Measurements from ENCODE around the gene IL16. TPM values are rescaled to one million over a fixed set of nuclear protein-coding genes. Genes with fewer than 3 reads are reported as not detected.

Gene IL16
- total RNA-seq, 2 experiments from 2014 or later: 76.0 to 81.3 TPM

DNA sequence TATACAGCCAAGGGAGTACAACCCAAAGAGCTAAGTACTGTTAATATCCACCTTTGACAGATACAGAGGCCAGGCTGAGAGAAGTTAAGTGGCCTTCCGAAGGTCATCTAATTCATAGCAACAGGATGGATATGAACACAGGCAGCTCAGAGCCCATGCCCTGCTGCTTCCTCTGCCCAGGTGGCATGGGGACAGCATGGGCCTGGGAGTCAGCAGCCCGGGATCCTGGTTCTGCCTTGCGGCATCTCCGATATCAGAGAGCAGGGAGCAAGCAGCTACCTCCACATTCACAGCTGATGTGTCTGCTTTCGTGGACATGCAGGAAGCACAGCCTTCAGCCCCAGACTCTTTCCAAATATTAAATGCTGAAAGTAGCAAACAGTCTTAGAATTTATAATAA is 71.7 kb downstream of the IL16 start:
- Histone ChIP-seq H2AFZ (ENCODE audit: low read length) (no peak overlapping the region), H3K9me3 (ENCODE audit: low read length) (no peaks in the 10 kb centered on the region), H3K36me3 (ENCODE audit: insufficient read depth, low read length) (no peaks in the 10 kb centered on the region), H3K79me2 (ENCODE audit: insufficient read depth, low read depth, low read length) (no peaks in the 10 kb centered on the region), H3K27ac (ENCODE audit: low read depth, low read length, poor library complexity, severe bottlenecking) (no peak overlapping the region), H4K20me1 (ENCODE audit: insufficient read depth, low read length) (no peaks in the 10 kb centered on the region), H3K9me2 (ENCODE audit: insufficient read depth, low read length) (no peaks in the 10 kb centered on the region), H3K4me1 (ENCODE audit: insufficient read depth, low read length, poor library complexity, severe bottlenecking) (peaks cover 21% of the 10 kb centered on the region), H3K4me3 (ENCODE audit: low read depth, low read length, poor library complexity, severe bottlenecking) (no peak overlapping the region), H3K4me2 (ENCODE audit: low read length) (no peak overlapping the region)
- no peak for TF ChIP-seq EZH2phosphoT487 (IDR thresholded peaks at IDR 0.05; ENCODE audit: borderline replicate concordance, low read depth, low read length)
- TF ChIP-seq, protein P1, sequence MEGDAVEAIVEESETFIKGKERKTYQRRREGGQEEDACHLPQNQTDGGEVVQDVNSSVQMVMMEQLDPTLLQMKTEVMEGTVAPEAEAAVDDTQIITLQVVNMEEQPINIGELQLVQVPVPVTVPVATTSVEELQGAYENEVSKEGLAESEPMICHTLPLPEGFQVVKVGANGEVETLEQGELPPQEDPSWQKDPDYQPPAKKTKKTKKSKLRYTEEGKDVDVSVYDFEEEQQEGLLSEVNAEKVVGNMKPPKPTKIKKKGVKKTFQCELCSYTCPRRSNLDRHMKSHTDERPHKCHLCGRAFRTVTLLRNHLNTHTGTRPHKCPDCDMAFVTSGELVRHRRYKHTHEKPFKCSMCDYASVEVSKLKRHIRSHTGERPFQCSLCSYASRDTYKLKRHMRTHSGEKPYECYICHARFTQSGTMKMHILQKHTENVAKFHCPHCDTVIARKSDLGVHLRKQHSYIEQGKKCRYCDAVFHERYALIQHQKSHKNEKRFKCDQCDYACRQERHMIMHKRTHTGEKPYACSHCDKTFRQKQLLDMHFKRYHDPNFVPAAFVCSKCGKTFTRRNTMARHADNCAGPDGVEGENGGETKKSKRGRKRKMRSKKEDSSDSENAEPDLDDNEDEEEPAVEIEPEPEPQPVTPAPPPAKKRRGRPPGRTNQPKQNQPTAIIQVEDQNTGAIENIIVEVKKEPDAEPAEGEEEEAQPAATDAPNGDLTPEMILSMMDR (conservative IDR thresholded peaks at IDR 0.05; ENCODE audit: low read length): no peak
- CTCF ChIA-PET (ENCODE audit: unreplicated experiment): no interaction called here
- POLR2A ChIA-PET: interaction anchor here (1.1 kb wide), 2 partner anchors 29 to 59 kb away, joined by 3 read pairs; no protein-coding TSS in a partner anchor
- BruUV-seq (replicated peaks): no TSS peak
- no peak for DNase-seq (ENCODE audit: low spot score)
- intact Hi-C loops (cut with micrococcal nuclease; ENCODE audit: unreplicated experiment): loop anchor here (5.0 kb wide), 3 partner anchors 271 to 811 kb away; partner anchors contain the start of gene MEX3B

DNA sequence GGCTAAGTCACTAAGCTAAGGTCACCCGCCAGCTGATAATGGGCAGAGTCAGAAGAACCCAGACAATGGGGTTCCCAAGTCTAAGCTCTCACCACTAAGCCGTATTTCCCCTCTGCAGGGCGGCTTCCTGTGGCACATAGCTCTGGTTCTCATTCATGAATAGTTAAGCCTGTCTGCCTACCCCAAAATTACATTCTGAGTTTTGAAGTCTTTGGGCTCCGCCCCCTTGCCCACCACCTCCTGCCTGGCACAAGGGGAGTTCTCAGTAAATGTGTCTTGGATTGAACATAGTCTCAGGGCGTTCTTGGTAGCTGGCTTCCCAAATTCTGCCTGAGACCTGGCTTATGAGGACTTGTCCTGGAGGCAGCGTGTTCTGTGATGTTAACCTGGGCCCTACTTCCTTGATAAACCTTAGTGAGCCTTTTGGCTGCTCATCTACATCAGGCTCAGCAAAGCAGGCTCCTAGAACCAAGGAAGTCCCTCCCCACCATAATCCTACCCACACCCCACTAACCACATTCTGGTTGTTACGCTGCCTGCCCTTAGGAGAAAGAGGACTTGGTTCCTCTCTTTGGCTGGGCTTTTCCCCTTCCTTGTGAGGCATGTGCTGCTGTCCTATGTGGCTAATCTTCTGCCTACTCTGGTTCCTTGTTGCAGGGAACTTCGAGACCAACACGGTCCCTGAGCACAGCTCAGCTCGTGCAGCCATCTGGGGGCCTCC is 72.4 kb downstream of the IL16 start:
- intact Hi-C loops (cut with micrococcal nuclease; ENCODE audit: unreplicated experiment): loop anchor here (5.0 kb wide), 3 partner anchors 272 to 812 kb away; partner anchors contain the start of gene MEX3B
- Histone ChIP-seq H4K20me1 (ENCODE audit: insufficient read depth, low read length) (no peaks in the 10 kb centered on the region), H3K36me3 (ENCODE audit: insufficient read depth, low read length) (no peaks in the 10 kb centered on the region), H3K4me3 (ENCODE audit: low read depth, low read length, poor library complexity, severe bottlenecking) (no peak overlapping the region), H3K4me2 (ENCODE audit: low read length) (no peak overlapping the region), H3K27ac (ENCODE audit: low read depth, low read length, poor library complexity, severe bottlenecking) (no peak overlapping the region), H2AFZ (ENCODE audit: low read length) (no peak overlapping the region), H3K4me1 (ENCODE audit: insufficient read depth, low read length, poor library complexity, severe bottlenecking) (peaks cover 21% of the 10 kb centered on the region), H3K79me2 (ENCODE audit: insufficient read depth, low read depth, low read length) (no peaks in the 10 kb centered on the region), H3K9me3 (ENCODE audit: low read length) (no peaks in the 10 kb centered on the region), H3K9me2 (ENCODE audit: insufficient read depth, low read length) (no peaks in the 10 kb centered on the region)
- DNase-seq (ENCODE audit: low spot score): no peak
- BruUV-seq (replicated peaks): no TSS peak
- ChIA-PET POLR2A (interaction anchor here (1.1 kb wide), 1 partner anchor 58 kb away, joined by 3 read pairs; no protein-coding TSS in a partner anchor), CTCF (ENCODE audit: unreplicated experiment) (no interaction called here)
- no peak for TF ChIP-seq EZH2phosphoT487 (IDR thresholded peaks at IDR 0.05; ENCODE audit: borderline replicate concordance, low read depth, low read length)
- TF ChIP-seq, protein P1 (conservative IDR thresholded peaks at IDR 0.05; ENCODE audit: low read length): no peak

DNA sequence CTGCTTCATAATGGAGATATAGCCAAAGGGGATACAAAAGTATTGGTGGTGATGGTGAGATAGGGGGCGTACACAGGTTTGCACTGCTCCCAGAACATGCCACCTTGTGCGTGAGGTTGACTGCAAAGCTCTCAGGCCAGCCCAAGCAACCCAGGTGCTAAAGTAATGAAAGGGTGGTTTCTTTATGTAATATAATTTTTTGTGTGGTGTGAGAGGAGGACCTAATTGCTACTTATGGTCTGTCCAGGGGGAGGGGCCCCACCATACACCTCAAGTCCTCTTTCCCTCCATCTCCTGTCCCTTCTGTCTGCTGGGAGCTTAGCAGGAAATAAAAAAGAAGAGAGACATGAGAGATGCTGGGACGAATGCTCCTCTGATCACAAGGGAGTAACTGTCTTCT is 73.5 kb downstream of the IL16 start:
- ChIA-PET POLR2A (no interaction called here), CTCF (ENCODE audit: unreplicated experiment) (no interaction called here)
- intact Hi-C loops (cut with micrococcal nuclease; ENCODE audit: unreplicated experiment): no loop called here
- Histone ChIP-seq H3K9me3 (ENCODE audit: low read length) (no peaks in the 10 kb centered on the region), H3K27ac (ENCODE audit: low read depth, low read length, poor library complexity, severe bottlenecking) (no peak overlapping the region), H3K4me1 (ENCODE audit: insufficient read depth, low read length, poor library complexity, severe bottlenecking) (peaks cover 17% of the 10 kb centered on the region), H4K20me1 (ENCODE audit: insufficient read depth, low read length) (no peaks in the 10 kb centered on the region), H3K4me3 (ENCODE audit: low read depth, low read length, poor library complexity, severe bottlenecking) (no peak overlapping the region), H2AFZ (ENCODE audit: low read length) (no peak overlapping the region), H3K36me3 (ENCODE audit: insufficient read depth, low read length) (no peaks in the 10 kb centered on the region), H3K9me2 (ENCODE audit: insufficient read depth, low read length) (no peaks in the 10 kb centered on the region), H3K79me2 (ENCODE audit: insufficient read depth, low read depth, low read length) (no peaks in the 10 kb centered on the region), H3K4me2 (ENCODE audit: low read length) (no peak overlapping the region)
- no TSS peak for BruUV-seq (replicated peaks)
- no peak for DNase-seq (ENCODE audit: low spot score)
- TF ChIP-seq, protein P1 (conservative IDR thresholded peaks at IDR 0.05; ENCODE audit: low read length): no peak; the same call in 1 of the 2 replicates
- TF ChIP-seq EZH2phosphoT487 (IDR thresholded peaks at IDR 0.05; ENCODE audit: borderline replicate concordance, low read depth, low read length): no peak

Data from OCI-LY7 (cell line).